Spleen (tissue), 11 donors: Measurements from ENCODE around the gene HDAC9. TPM values are rescaled to one million over a fixed set of nuclear protein-coding genes. Genes with fewer than 3 reads are reported as not detected.

ENCODE experiments used
- DNase-seq: peaks from one replicate; pipeline ENCODE4 v3.0.0-alpha.2; 2020
- H3K27ac ChIP-seq, 8 donors: fragments of 200-600 bp; sonication (generic) in 7 of 8; 1 replicate in 4 of 8; 2 replicates in 4 of 8; pipeline versions ENCODE4 v1.5.0 to v1.8.0; 2016 to 2021; ENCODE audit warnings: inconsistent platforms in 4 of 8, mild to moderate bottlenecking in 4 of 8, moderate library complexity in 1 of 8
- H3K27me3 ChIP-seq, 7 donors: fragments of 200-600 bp; sonication (generic) in 6 of 7; replicated peaks in 1 of 7; 1 replicate in 4 of 7; 2 replicates in 3 of 7; pipeline versions ENCODE4 v1.5.0 to v1.8.0; 2016 to 2021; ENCODE audit warnings: inconsistent platforms in 3 of 7, mild to moderate bottlenecking in 1 of 7
- H3K36me3 ChIP-seq, 6 donors: fragments of 200-600 bp; sonication (generic) in 5 of 6; 1 replicate in 4 of 6; 2 replicates in 2 of 6; pipeline versions ENCODE4 v1.5.0 to v1.8.0; 2016 to 2021; ENCODE audit warnings: inconsistent platforms in 2 of 6
- H3K4me1 ChIP-seq, 6 donors: fragments of 200-600 bp; sonication (generic) in 5 of 6; 1 replicate in 3 of 6; 2 replicates in 3 of 6; pipeline versions ENCODE4 v1.5.0 to v1.8.0; 2016 to 2021; ENCODE audit warnings: inconsistent platforms in 3 of 6
- H3K4me3 ChIP-seq, 8 donors: fragments of 200-600 bp; sonication (generic) in 7 of 8; 1 replicate in 4 of 8; 2 replicates in 4 of 8; pipeline versions ENCODE4 v1.5.0 to v1.8.0; 2016 to 2021; ENCODE audit warnings: inconsistent platforms in 4 of 8, mild to moderate bottlenecking in 4 of 8, moderate library complexity in 2 of 8
- H3K9me3 ChIP-seq, 8 donors: fragments of 200-600 bp; sonication (generic) in 7 of 8; 1 replicate in 4 of 8; 2 replicates in 4 of 8; pipeline versions ENCODE4 v1.5.0 to v1.8.0; 2016 to 2021; ENCODE audit warnings: inconsistent platforms in 4 of 8
- POLR2A ChIP-seq, 3 donors: fragments of 450-650 bp; IDR thresholded peaks; one replicate each; pipeline ENCODE4 v1.5.1; 2017; ENCODE audit warnings: antibody characterized with exemption in 3 of 3, mild to moderate bottlenecking in 1 of 3
- POLR2AphosphoS5 ChIP-seq, 3 donors: sonication (generic); formaldehyde crosslinking; IDR thresholded peaks; one replicate each; pipeline ENCODE4 v1.5.1; 2017; ENCODE audit warnings: antibody characterized with exemption in 3 of 3
- WGBS, 5 donors: extraction: QIAGEN DNeasy Blood & Tissue Kit in 3 of 5; methylation state at CpG; one replicate each; pipeline versions ENCODE4 v1.1.5 to v1.1.7; 2013 to 2018; 5-methylcytosine and 5-hydroxymethylcytosine counted together
- intact Hi-C: fragments of 100-400 bp; cut with DNase I; formaldehyde crosslinking; loops from one replicate; pipeline ENCODE4 v1.15.0; 2023; ENCODE audit warnings: low total_unique reads
- polyA plus RNA-seq, 3 donors: library from polyadenylated mRNA; stranded (reverse); fragments of 200-250 nt; gene quantifications; one replicate each; pipeline ENCODE4 v1.2.1, GENCODE V29; 2013
- total RNA-seq, 7 donors: library from RNA; depleted of rRNA in 3 of 7; stranded (reverse); fragments of >200 nt in 3 of 7; fragmentation: NEBNext Ultra II Directional in 4 of 7; extraction: Animal tissue kit (Norgen Biotek cat#: 25700) in 4 of 7; gene quantifications; one replicate each; pipeline versions ENCODE4 v1.1.0 to v1.2.1, GENCODE V29; 2016 to 2021
- TF ChIP-seq, protein P1 (sequence below), 11 experiments: fragments of 200-600 bp in 7 of 11; fragments of 450-650 bp in 4 of 11; sonication (generic) in 4 of 11; IDR thresholded peaks in 8 of 11; conservative IDR thresholded peaks in 3 of 11; 1 replicate in 7 of 11; 2 replicates in 4 of 11; pipeline versions ENCODE4 v1.4.0 to v1.8.0; 2016 to 2021; ENCODE audit warnings: antibody characterized with exemption in 11 of 11, inconsistent platforms in 4 of 11, mild to moderate bottlenecking in 1 of 11
- donor health status: healthy with polysubstance abuse.
- donor health status: DM: no; HTN: no; CAD: no; lungs with moderate emphysema.
- donor health status: DM: no; HTN: no; CAD: no.
- donor health status: Bipolar disorder and iron deficiency.
- donor health status: healthy.
- donor health status: DM: no; HTN: no; CAD: no.
- donor health status: DM: yes; HTN: yes; CAD: no.

Gene HDAC9
- total and polyA plus RNA-seq, 10 donors: 15.9 to 100 (median 66.1) TPM

DNA sequence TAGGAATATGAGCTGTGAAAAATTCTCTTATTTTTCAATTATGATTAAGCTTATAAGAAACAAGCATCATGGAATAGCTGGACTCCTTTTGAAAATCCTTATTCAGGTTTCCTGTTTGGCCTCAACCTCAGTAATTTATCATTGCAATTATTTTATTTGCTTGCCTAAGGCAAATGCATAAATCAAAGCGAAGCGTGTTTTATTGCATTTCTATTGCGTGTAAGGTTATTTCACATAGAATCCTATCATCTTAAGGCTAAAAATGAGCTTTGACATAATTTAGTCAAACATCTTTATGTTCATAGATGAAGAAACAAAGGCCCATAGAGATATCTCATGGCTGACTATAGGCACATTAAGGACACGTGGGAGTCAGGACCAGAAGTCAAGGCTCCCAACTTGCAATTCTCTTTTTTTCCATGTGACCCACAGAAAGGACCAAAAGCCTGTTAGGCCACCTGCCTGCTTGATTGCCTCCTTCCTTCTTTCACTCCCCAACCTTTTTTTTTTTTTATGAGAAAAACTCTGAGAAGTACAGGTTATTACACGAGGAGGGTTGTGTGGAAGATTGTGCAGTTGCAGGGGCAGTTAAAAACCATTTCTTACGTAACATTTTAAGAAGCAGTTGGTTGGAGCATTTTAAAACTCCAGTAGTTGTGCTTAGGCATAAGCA is 261.0 kb downstream of the HDAC9 start:
- no peak for TF ChIP-seq POLR2AphosphoS5 (IDR thresholded peaks at IDR 0.05)
- TF ChIP-seq, protein P1, sequence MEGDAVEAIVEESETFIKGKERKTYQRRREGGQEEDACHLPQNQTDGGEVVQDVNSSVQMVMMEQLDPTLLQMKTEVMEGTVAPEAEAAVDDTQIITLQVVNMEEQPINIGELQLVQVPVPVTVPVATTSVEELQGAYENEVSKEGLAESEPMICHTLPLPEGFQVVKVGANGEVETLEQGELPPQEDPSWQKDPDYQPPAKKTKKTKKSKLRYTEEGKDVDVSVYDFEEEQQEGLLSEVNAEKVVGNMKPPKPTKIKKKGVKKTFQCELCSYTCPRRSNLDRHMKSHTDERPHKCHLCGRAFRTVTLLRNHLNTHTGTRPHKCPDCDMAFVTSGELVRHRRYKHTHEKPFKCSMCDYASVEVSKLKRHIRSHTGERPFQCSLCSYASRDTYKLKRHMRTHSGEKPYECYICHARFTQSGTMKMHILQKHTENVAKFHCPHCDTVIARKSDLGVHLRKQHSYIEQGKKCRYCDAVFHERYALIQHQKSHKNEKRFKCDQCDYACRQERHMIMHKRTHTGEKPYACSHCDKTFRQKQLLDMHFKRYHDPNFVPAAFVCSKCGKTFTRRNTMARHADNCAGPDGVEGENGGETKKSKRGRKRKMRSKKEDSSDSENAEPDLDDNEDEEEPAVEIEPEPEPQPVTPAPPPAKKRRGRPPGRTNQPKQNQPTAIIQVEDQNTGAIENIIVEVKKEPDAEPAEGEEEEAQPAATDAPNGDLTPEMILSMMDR (IDR thresholded peaks at IDR 0.05 in 8 of 11, conservative IDR thresholded peaks at IDR 0.05 in 3 of 11): no peak
- TF ChIP-seq POLR2A (IDR thresholded peaks at IDR 0.05): no peak
- 82 to 93% (median 91%) methylated on average over 6 of the region's 6 CpGs for WGBS, 5 donors
- H3K27ac ChIP-seq: no peak overlapping the region
- H3K4me1 ChIP-seq: no peaks in the 10 kb centered on the region
- intact Hi-C loops: no loop called here
- no peaks in the 10 kb centered on the region for H3K27me3 ChIP-seq
- no peak overlapping the region for H3K4me3 ChIP-seq
- no peaks in the 10 kb centered on the region for H3K9me3 ChIP-seq
- DNase-seq: no peak
- H3K36me3 ChIP-seq: no peaks in the 10 kb centered on the region

DNA sequence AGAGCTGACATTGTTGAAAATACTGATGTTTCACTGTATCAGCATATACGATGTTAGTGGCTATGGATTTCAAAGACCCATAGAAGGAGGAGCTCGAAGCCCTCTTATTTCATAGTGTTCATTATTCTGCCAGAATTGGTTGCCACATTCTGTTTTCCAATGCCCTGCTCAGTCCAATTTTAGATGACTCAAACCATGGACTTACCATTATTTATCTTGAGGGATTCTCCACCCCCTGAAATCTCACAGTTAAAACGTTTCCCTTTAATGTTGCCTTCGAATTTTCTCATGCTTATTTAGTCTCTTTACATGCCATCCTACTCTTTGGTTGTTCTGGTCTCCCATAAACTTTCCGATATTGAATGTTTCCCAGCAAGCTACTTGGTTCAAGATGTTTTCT is 264.5 kb downstream of the HDAC9 start:
- DNase-seq: no peak
- TF ChIP-seq POLR2A (IDR thresholded peaks at IDR 0.05) (no peak), POLR2AphosphoS5 (IDR thresholded peaks at IDR 0.05) (no peak)
- TF ChIP-seq, protein P1 (IDR thresholded peaks at IDR 0.05 in 8 of 11, conservative IDR thresholded peaks at IDR 0.05 in 3 of 11): no peak
- H3K4me3 ChIP-seq: no peak overlapping the region
- intact Hi-C loops: no loop called here
- H3K9me3 ChIP-seq: no peaks in the 10 kb centered on the region
- 59 to 96% (median 87%) methylated on average over 5 of the region's 5 CpGs for WGBS, 5 donors
- H3K27me3 ChIP-seq: no peaks in the 10 kb centered on the region
- H3K36me3 ChIP-seq: no peaks in the 10 kb centered on the region
- no peaks in the 10 kb centered on the region for H3K4me1 ChIP-seq
- H3K27ac ChIP-seq: no peak overlapping the region

DNA sequence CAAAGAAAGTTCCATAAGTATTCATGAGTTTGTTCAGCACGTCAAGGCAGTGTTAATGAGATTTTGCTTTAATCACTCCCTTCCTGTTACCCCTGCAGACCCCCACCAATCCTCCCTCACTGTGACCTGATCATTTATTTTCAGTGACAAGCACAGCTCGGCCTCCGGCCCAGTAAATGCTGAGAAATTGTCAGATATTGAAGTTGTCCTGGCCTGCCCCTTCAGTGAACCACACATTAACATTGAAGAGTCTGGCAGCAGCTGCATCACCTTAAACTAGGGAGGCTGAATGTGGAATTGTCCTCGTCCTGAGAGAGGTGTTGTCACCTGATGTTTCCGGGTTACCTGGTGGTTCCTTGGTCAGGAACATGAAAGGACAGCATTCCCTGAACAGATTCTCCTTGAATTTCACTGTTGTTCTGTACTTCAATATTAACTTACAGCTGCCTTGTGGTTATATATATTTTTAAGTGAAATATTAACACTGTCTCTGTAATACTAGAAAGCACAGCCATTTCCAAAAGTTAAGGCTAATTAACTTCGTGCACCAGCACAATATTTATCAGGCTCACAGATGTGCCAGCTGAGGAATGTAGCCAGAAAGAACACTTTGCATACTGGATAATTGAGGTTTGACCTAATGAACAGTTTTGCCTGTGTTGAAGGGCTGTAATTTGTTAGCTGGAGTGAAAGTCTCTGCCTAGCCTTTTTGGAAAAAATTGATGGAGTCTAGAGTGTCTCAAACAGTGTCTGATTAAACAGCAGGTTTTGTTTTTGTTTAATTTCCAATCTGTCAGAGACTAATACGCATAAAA is 265.3 kb downstream of the HDAC9 start:
- Histone ChIP-seq H3K4me1 (no peaks in the 10 kb centered on the region), H3K27me3 (no peaks in the 10 kb centered on the region), H3K27ac (no peak overlapping the region), H3K9me3 (no peaks in the 10 kb centered on the region), H3K36me3 (no peaks in the 10 kb centered on the region), H3K4me3 (no peak overlapping the region)
- no peak for TF ChIP-seq POLR2A (IDR thresholded peaks at IDR 0.05)
- intact Hi-C loops: no loop called here
- DNase-seq: no peak
- WGBS, 5 donors: 74 to 88% (median 82%) methylated on average over 7 of the region's 7 CpGs

DNA sequence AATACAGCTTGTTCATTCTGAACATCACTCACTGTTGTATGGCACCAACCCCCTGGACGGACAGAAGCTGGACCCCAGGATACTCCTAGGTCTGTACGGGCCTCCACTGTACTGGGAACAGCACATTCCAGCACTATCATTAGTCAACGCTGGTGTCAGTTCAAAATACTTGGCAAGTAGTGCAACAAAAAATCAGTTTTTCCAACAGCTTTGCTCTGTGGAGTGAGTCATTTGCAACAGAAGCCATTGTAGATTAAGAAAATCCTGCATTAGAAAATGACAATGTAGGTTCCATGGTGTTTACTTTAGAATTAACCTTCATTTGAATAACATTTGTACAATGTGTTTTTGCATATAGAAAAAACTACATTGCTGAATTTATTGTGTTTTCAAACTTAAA is 266.6 kb downstream of the HDAC9 start:
- no peak for DNase-seq
- H3K27ac ChIP-seq: no peak overlapping the region
- no peak overlapping the region for H3K4me3 ChIP-seq
- no peaks in the 10 kb centered on the region for H3K9me3 ChIP-seq
- intact Hi-C loops: no loop called here
- H3K36me3 ChIP-seq: no peaks in the 10 kb centered on the region
- WGBS, 5 donors: 64 to 82% (median 74%) methylated on average over 3 of the region's 3 CpGs
- TF ChIP-seq POLR2AphosphoS5 (IDR thresholded peaks at IDR 0.05) (no peak), POLR2A (IDR thresholded peaks at IDR 0.05) (no peak)
- TF ChIP-seq, protein P1 (IDR thresholded peaks at IDR 0.05 in 8 of 11, conservative IDR thresholded peaks at IDR 0.05 in 3 of 11): no peak
- H3K4me1 ChIP-seq: no peaks in the 10 kb centered on the region
- no peaks in the 10 kb centered on the region for H3K27me3 ChIP-seq
